Prostate gland (tissue), 2 donors: ENCODE measurements around the gene TPSG1. TPM values are rescaled to one million over a fixed set of nuclear protein-coding genes. Genes with fewer than 3 reads are reported as not detected.

Experiments used
- DNase-seq: peaks from one replicate; pipeline ENCODE4 v3.0.0-alpha.2; 2019; ENCODE audit warnings: low spot score
- H3K27ac ChIP-seq, 2 donors: fragments of 200-600 bp; sonication (generic); 2 replicates each; pipeline ENCODE4 v1.5.1; 2017 to 2019
- H3K27me3 ChIP-seq: fragments of 200-600 bp; sonication (generic); replicated peaks from 2 replicates; pipeline ENCODE4 v1.5.1; 2019; ENCODE audit not compliant: insufficient read depth
- H3K36me3 ChIP-seq, 2 donors: fragments of 200-600 bp; sonication (generic); 1 replicate in 1 of 2; 2 replicates in 1 of 2; pipeline versions ENCODE4 v1.5.1 to v1.8.1; 2017 to 2019
- H3K4me1 ChIP-seq: fragments of 200-600 bp; sonication (generic); replicated peaks from 2 replicates; pipeline ENCODE4 v1.5.1; 2019
- H3K4me3 ChIP-seq, 2 donors: fragments of 200-600 bp; sonication (generic); 2 replicates each; pipeline ENCODE4 v1.5.1; 2017 to 2019
- H3K9me3 ChIP-seq: fragments of 200-600 bp; sonication (generic); 2 replicates; pipeline ENCODE4 v1.5.1; 2017
- POLR2A ChIP-seq: fragments of 450-650 bp; IDR thresholded peaks from one replicate; pipeline ENCODE4 v1.6.1; 2016; ENCODE audit warnings: antibody characterized with exemption, mild to moderate bottlenecking
- POLR2AphosphoS5 ChIP-seq: sonication (generic); formaldehyde crosslinking; IDR thresholded peaks from one replicate; pipeline ENCODE4 v1.6.1; 2017; ENCODE audit warnings: antibody characterized with exemption
- WGBS: methylation state at CpG from one replicate; pipeline ENCODE4 v1.1.5; 2018; 5-methylcytosine and 5-hydroxymethylcytosine counted together
- intact Hi-C: fragments of 100-400 bp; cut with DNase I; formaldehyde crosslinking; loops from one replicate; pipeline ENCODE4 v1.14.2; 2022
- total RNA-seq, 2 donors: library from RNA; depleted of rRNA; stranded (reverse); fragments of >200 nt; gene quantifications; one replicate each; pipeline ENCODE4 v1.1.0, GENCODE V29; 2016
- TF ChIP-seq, protein P1 (sequence below), 4 experiments: fragments of 200-600 bp in 2 of 4; fragments of 450-650 bp in 2 of 4; sonication (generic) in 2 of 4; IDR thresholded peaks; 1 replicate in 3 of 4; 2 replicates in 1 of 4; pipeline ENCODE4 v1.5.1; 2016 to 2019; ENCODE audit warnings: antibody characterized with exemption in 4 of 4, mild to moderate bottlenecking in 2 of 4, moderate library complexity in 2 of 4

The TPSG1 gene
- total RNA-seq, 2 donors from 2014 or later, result not detected

DNA sequence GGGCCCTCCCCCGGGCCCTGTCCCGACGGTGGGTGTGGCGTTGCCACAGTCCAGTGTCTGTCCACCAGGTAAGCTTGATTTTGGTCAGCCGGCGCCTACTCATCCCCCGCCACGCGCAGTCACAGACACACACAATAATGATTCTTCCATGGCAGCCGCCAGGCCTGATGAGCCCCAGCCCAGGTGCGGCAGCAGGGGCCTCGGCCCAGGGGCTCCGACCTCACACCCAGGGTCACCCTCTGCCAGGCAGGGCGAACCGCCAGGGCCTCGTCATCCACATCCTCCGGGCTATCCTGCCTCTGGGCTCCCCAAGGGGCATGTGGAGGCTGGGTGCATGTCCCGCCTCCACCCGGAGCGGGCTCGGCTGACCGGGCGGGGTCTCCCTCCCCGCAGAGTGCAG, 7.5 kb downstream of the TPSG1 start:
- no peaks in the 10 kb centered on the region for H3K9me3 ChIP-seq
- H3K27me3 ChIP-seq, result no peaks in the 10 kb centered on the region
- H3K36me3 ChIP-seq, result no peaks in the 10 kb centered on the region
- 88% methylated on average over 15 of the region's 24 CpGs for WGBS
- no peak overlapping the region for H3K27ac ChIP-seq
- DNase-seq, result no peak
- no peak overlapping the region for H3K4me3 ChIP-seq
- H3K4me1 ChIP-seq, result no peaks in the 10 kb centered on the region
- TF ChIP-seq POLR2A (no peak), POLR2AphosphoS5 (no peak)
- TF ChIP-seq, protein P1, sequence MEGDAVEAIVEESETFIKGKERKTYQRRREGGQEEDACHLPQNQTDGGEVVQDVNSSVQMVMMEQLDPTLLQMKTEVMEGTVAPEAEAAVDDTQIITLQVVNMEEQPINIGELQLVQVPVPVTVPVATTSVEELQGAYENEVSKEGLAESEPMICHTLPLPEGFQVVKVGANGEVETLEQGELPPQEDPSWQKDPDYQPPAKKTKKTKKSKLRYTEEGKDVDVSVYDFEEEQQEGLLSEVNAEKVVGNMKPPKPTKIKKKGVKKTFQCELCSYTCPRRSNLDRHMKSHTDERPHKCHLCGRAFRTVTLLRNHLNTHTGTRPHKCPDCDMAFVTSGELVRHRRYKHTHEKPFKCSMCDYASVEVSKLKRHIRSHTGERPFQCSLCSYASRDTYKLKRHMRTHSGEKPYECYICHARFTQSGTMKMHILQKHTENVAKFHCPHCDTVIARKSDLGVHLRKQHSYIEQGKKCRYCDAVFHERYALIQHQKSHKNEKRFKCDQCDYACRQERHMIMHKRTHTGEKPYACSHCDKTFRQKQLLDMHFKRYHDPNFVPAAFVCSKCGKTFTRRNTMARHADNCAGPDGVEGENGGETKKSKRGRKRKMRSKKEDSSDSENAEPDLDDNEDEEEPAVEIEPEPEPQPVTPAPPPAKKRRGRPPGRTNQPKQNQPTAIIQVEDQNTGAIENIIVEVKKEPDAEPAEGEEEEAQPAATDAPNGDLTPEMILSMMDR (IDR thresholded peaks at IDR 0.05), result no peak
- intact Hi-C loops, result loop anchor here (10.0 kb wide), 1 partner anchor 547 kb away; no protein-coding TSS in a partner anchor

DNA sequence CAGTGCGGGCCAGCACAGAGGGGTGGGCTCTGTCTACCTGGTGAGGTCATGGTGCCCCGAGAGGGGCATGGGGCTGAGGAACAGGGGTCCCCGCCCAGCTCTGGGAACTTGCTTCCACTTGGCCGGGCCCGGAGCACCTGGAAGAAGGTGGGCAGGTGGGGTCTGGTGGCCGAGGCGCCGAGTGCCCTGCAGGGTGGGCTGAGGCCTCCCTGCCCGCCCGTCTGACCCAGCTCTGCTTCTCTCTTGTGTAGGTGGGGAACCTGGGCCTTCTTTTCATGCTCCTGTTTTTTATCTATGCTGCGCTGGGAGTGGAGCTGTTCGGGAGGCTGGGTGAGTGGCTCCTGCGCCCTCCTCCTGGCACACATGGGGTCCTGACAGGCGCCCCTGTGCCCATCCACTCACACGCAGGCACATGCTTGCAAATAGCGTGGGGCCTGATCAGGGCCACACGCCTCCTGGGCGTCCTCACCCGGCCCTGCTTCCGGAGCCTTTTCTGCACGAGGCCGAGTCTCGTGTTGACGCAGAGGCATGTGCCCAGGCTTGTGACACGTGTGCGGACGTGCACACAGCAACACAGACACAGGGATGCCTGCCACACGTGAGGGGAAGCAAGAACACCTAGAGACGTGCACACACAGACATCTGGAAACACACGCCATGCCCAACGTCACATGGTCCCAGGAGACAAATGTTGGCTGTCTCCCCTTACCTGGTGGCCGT, 8.2 kb downstream of the TPSG1 start:
- Histone ChIP-seq H3K4me1 (no peaks in the 10 kb centered on the region), H3K9me3 (no peaks in the 10 kb centered on the region), H3K36me3 (no peaks in the 10 kb centered on the region), H3K4me3 (no peak overlapping the region), H3K27me3 (no peaks in the 10 kb centered on the region), H3K27ac (no peak overlapping the region)
- intact Hi-C loops, result loop anchor here (10.0 kb wide), 1 partner anchor 548 kb away; no protein-coding TSS in a partner anchor
- TF ChIP-seq, protein P1 (IDR thresholded peaks at IDR 0.05), result no peak
- TF ChIP-seq POLR2AphosphoS5, result no peak
- TF ChIP-seq POLR2A, result no peak
- WGBS, result 88% methylated on average over 27 of the region's 32 CpGs
- no peak for DNase-seq

DNA sequence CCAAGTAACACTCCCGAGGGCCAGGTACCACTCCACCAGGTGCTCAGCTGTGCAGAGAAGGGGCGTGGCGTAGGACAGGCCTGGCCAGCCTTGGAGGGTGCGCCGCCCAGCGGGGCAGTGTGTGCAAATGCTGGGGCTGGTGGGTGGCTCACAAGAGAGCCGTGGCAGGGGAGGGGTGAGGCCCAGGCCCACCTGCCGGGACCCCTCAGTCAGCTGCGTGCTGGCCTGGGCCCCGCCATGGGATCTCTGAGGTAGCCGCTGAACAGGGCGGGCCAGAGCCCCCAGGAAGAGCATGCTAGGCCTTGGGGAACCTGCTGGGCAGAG, 8.8 kb downstream of the TPSG1 start:
- Histone ChIP-seq H3K9me3 (no peaks in the 10 kb centered on the region), H3K27me3 (no peaks in the 10 kb centered on the region), H3K4me1 (no peaks in the 10 kb centered on the region), H3K4me3 (no peak overlapping the region), H3K27ac (no peak overlapping the region), H3K36me3 (no peaks in the 10 kb centered on the region)
- 82% methylated on average over 12 of the region's 12 CpGs for WGBS
- TF ChIP-seq, protein P1 (IDR thresholded peaks at IDR 0.05), result no peak
- TF ChIP-seq POLR2AphosphoS5 (no peak), POLR2A (no peak)
- intact Hi-C loops, result loop anchor here (10.0 kb wide), 1 partner anchor 549 kb away; no protein-coding TSS in a partner anchor
- no peak for DNase-seq

DNA sequence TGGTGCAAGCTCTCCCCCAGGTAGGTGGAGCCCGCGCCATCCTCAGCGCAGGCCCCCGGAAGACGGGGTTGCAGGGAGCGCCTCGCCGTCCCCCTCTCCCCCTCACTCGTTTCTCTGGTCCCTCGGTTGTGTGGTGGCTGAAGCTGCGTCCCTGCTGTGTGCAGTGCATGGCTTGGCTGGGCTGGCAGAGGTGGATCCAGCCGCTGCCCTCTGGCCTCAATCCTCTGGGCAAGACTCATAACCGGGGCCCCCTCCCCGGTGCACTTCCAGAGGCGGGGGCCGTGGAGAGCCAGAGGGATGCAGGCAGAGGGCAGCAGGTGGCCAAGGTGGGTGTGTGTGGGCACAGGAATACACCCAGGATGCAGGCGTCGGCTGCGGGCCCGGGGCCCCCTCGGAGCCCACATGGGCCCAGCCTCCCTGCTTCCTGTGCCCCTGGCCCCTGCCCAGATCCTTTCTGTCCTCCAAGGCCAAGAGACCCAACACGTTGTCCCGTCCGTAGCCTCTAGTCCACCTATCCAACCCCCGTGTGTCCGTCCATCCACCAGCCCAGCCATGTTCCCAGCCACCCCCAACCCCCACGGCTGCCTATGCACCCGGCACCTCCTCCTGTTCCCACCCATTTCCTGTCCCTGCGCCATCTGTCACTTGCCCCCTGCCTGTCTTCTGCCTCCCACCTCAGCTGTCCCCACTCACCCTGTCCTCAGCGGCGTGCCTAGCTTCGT, 9.3 kb downstream of the TPSG1 start:
- Histone ChIP-seq H3K4me1 (no peaks in the 10 kb centered on the region), H3K4me3 (no peak overlapping the region), H3K27ac (no peak overlapping the region), H3K27me3 (no peaks in the 10 kb centered on the region), H3K9me3 (no peaks in the 10 kb centered on the region), H3K36me3 (no peaks in the 10 kb centered on the region)
- TF ChIP-seq POLR2AphosphoS5, result no peak
- WGBS, result 81% methylated on average over 32 of the region's 32 CpGs
- no peak for DNase-seq
- intact Hi-C loops, result loop anchor here (10.0 kb wide), 1 partner anchor 549 kb away; no protein-coding TSS in a partner anchor

DNA sequence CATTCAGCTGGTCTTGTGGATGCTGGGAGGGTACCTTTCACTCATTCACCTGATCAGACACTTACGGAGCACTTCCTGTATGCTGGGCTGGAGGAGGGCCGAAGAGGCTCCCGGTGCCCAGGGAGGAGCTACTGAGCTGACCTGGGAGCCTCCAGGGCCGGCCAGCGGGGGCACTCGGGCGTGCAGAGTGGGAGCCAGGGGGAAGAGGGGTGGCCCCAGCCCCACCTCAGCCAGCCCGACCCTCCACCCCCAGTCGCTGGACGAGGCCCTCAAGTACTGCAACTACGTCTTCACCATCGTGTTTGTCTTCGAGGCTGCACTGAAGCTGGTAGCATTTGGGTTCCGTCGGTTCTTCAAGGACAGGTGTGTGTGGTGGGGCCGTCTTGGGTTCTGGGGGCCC, 10.3 kb downstream of the TPSG1 start:
- TF ChIP-seq POLR2A, result no peak
- TF ChIP-seq POLR2AphosphoS5, result no peak
- TF ChIP-seq, protein P1 (IDR thresholded peaks at IDR 0.05), result no peak
- no peaks in the 10 kb centered on the region for H3K36me3 ChIP-seq
- no peaks in the 10 kb centered on the region for H3K27me3 ChIP-seq
- no peaks in the 10 kb centered on the region for H3K4me1 ChIP-seq
- 88% methylated on average over 16 of the region's 16 CpGs for WGBS
- intact Hi-C loops, result loop anchor here (10.0 kb wide), 1 partner anchor 550 kb away; no protein-coding TSS in a partner anchor
- no peak for DNase-seq
- H3K4me3 ChIP-seq, result no peak overlapping the region
- no peak overlapping the region for H3K27ac ChIP-seq
- no peaks in the 10 kb centered on the region for H3K9me3 ChIP-seq
